Stomach smooth muscle (tissue), 2 donors: ENCODE measurements around the gene ARRDC3.
"Not testable (repeated sequence)": the region's sequence is repeated elsewhere in the genome, so short reads cannot be mapped to it uniquely, and the experiment has no call there.

Source experiments
- H3K27ac ChIP-seq: one replicate; pipeline ENCODE4 v1.7.0; 2013; ENCODE audit warnings: mild to moderate bottlenecking, low read length, inconsistent platforms
- H3K27me3 ChIP-seq, 2 donors: one replicate each; pipeline ENCODE4 v1.7.0; 2013; ENCODE audit warnings: low read length in 2 of 2; ENCODE audit not compliant: insufficient read depth in 2 of 2, control insufficient read depth in 1 of 2
- H3K36me3 ChIP-seq, 2 donors: one replicate each; pipeline ENCODE4 v1.7.0; 2013; ENCODE audit warnings: low read length in 2 of 2; ENCODE audit not compliant: control insufficient read depth in 2 of 2, insufficient read depth in 2 of 2
- H3K4me1 ChIP-seq: one replicate; pipeline ENCODE4 v1.7.0; 2013; ENCODE audit warnings: low read length; ENCODE audit not compliant: control insufficient read depth, insufficient read depth
- H3K4me3 ChIP-seq, 2 donors: one replicate each; pipeline ENCODE4 v1.7.0; 2013; ENCODE audit warnings: low read length in 2 of 2
- H3K9ac ChIP-seq, 2 donors: one replicate each; pipeline ENCODE4 v1.7.0; 2013; ENCODE audit warnings: low read length in 2 of 2, mild to moderate bottlenecking in 1 of 2
- H3K9me3 ChIP-seq, 2 donors: one replicate each; pipeline ENCODE4 v1.7.0; 2013; ENCODE audit warnings: low read length in 2 of 2; ENCODE audit not compliant: control insufficient read depth in 2 of 2
- donor health status: healthy.
- donor health status: Pancreatic carcinoma.

Gene ARRDC3

DNA sequence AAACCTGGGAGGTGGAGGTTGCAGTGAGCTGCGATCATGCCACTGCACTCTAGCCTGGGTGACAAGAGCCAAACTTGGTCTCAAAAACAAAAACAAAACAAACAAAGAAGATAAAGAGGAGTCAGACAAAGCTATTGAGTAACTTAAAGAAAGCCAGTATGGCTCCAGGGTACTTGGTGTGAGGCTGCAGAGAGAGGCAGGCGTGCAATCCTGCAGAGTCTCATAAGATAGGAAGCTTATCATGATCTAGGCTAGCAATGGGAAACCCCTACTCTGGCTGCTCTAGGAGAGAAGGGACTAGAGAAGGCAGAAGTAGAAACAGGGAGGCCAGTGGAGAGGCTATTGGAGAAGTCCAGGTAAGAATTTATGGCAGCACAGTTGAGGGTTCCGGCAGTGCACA lies 42.0 kb downstream of the ARRDC3 start:
- Histone ChIP-seq H3K27me3 (no peaks in the 10 kb centered on the region), H3K27ac (no peak overlapping the region), H3K9me3 (no peaks in the 10 kb centered on the region), H3K36me3 (no peaks in the 10 kb centered on the region), H3K9ac (no peak overlapping the region), H3K4me3 (no peak overlapping the region), H3K4me1 (no peaks in the 10 kb centered on the region)

DNA sequence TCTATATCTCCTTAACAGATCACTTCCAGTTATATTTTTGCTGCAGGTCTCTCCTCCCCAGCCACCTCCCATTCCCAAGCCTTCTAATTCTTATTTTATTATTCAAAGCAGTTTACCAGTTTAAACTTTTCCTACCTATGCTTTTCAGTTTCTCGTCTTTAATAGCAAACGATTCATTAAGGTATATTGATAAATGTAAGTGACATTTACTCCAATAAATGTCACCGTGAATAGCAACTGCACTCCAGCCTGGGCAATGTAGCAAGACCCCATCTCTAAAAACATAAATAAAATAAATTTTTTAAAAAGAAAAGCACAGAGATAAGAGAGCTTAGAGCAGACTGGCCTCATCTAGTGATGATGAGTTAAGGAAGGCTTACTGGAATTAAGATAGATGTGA lies 42.6 kb downstream of the ARRDC3 start:
- Histone ChIP-seq H3K27ac (no peak overlapping the region), H3K4me1 (no peaks in the 10 kb centered on the region), H3K9ac (no peak overlapping the region)

DNA sequence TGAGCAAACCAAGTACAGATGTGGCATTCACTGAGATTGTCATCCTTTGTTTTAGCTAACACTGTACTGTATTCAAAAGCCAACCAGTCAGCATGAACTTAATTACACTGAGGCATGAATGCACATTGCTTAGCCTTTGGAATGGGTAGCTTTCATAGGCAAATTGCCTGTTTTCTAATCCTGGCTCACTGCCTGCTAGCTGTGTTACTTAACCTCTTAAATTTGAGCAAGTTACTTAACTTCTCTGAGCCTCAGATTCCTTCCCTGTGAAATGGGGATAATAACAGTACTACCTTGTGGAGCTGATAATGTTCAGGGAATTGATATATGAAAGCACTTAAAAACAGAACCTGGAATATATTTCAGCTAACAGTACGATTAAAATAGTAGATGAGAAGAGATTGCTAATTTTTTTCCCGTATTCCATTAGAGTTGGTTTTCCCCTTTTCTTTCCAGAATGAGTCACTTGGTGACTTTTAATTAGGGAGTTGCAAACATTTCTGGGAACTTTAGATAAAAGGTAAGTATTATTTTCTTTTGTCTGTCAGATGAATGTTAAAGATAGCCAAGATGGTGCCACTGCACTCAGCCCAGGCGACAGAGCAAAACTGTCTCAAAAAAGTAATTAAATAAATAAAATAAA lies 43.9 kb downstream of the ARRDC3 start:
- H3K27ac ChIP-seq = no peak overlapping the region
- H3K27me3 ChIP-seq = no peaks in the 10 kb centered on the region
- H3K9me3 ChIP-seq = no peaks in the 10 kb centered on the region
- no peaks in the 10 kb centered on the region for H3K36me3 ChIP-seq
- H3K9ac ChIP-seq = no peak overlapping the region
- H3K4me3 ChIP-seq = no peak overlapping the region
- no peaks in the 10 kb centered on the region for H3K4me1 ChIP-seq

More for the DNA sequence above, 42.6 kb downstream of the ARRDC3 start:
- Histone ChIP-seq H3K27me3 (no peaks in the 10 kb centered on the region), H3K9me3 (no peaks in the 10 kb centered on the region), H3K4me3 (no peak overlapping the region), H3K36me3 (no peaks in the 10 kb centered on the region)

DNA sequence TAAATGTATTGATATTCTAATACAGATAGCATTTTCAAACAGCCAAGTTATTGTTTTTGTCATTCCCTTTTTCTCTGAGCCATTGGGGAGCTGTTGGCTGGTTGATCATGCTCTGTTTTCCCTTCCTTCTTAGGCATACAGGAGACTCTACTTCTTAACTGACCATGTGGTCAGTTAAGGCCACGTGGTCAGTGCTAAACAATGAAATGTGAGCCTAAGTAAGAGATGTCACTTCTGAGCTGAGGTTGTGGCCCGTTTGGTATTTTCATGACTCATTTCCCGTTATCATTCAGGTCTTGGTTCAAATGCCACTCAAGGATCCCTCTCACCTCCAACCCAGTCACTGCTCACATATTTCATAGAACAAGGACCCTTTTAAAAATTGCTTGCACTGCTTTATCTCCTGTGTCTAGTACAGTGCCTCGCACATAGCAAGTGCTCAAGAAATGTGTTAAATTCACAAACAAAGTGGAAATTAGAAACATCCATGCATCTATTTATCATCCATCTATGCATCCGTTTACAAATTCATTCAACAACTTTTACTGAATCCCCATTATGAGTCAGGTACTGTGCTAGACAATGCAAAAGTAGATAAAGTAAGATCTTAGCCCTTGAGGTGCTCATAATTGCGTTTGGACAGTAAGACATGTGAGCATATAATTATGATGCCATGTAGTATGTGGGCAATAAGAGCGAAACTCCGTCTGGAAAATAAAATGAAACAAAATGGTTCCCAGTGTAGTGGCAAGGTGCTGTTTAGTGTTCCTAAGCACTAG lies 50.7 kb downstream of the ARRDC3 start:
- H3K4me3 ChIP-seq = no peak overlapping the region
- no peak overlapping the region for H3K9ac ChIP-seq
- H3K9me3 ChIP-seq = no peaks in the 10 kb centered on the region
- H3K4me1 ChIP-seq = peaks cover 5% of the 10 kb centered on the region
- no peaks in the 10 kb centered on the region for H3K36me3 ChIP-seq
- no peaks in the 10 kb centered on the region for H3K27me3 ChIP-seq
- H3K27ac ChIP-seq = no peak overlapping the region

DNA sequence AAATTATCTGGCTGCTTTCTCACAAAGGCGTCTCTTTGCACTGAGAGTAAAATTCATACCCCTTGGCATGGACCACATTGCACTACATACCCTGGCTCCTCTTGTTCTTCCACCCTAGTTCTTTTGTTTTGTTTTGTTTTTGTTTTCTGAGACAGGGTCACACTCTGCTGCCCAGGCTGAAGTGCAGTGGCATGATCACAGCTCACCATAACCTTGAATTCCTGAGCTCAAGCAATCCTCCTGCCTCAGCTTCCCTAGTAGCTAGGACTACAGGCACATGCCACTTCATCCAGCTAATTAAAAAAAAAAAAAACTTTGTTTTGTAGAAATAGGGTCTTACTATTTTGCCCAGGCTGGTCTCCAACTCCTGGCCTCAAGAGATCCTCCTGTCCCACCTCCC lies 51.4 kb downstream of the ARRDC3 start:
- Histone ChIP-seq H3K9me3 (no peaks in the 10 kb centered on the region), H3K27ac (no peak overlapping the region), H3K9ac (no peak overlapping the region), H3K4me1 (peaks cover 5% of the 10 kb centered on the region), H3K36me3 (no peaks in the 10 kb centered on the region), H3K4me3 (no peak overlapping the region), H3K27me3 (no peaks in the 10 kb centered on the region)

DNA sequence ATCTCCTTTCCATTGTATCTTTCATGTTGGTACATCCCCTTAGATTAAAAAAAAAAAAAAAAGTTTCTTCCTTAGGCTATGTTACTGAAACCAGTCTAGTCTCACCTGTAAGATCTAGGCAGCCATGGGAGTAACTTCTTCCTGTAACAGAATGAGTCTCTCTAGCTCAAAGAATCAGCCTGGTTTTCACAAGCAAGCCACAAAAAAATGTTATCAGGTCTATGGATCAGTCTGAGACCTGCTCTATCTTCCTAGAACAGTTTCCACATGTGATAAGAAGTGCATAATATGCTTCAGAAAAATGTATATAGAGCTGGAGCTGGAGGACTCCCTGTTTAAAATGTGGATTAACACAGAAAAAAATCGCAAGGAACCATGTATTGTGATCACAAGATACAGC lies 53.8 kb downstream of the ARRDC3 start:
- no peak overlapping the region for H3K9ac ChIP-seq
- no peak overlapping the region for H3K27ac ChIP-seq
- H3K4me1 ChIP-seq = peaks cover 6% of the 10 kb centered on the region
- no peaks in the 10 kb centered on the region for H3K9me3 ChIP-seq
- no peak overlapping the region for H3K4me3 ChIP-seq
- H3K27me3 ChIP-seq = no peaks in the 10 kb centered on the region
- no peaks in the 10 kb centered on the region for H3K36me3 ChIP-seq

DNA sequence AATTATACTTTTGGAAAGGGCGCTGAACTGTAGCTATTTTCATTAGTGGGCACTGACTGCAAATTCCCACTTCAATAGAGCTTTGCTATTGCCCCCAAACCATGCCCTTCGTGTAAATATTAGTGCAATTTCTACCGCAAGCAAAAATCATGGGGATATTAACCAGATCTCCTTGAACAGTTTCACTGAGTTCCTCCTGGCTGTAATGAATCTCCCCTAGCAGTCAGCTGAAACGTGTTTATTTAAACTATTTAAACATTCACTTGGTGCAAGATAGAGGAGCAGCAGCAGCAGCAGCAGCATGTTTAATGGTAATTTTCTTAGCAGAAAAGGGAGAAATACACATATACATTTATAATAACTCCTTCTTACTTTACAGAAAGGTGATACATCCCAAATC lies 54.4 kb downstream of the ARRDC3 start:
- no peaks in the 10 kb centered on the region for H3K27me3 ChIP-seq
- no peaks in the 10 kb centered on the region for H3K36me3 ChIP-seq
- peaks cover 7% of the 10 kb centered on the region for H3K4me1 ChIP-seq
- H3K27ac ChIP-seq = no peak overlapping the region
- no peak overlapping the region for H3K4me3 ChIP-seq
- H3K9ac ChIP-seq = no peak overlapping the region
- no peaks in the 10 kb centered on the region for H3K9me3 ChIP-seq

DNA sequence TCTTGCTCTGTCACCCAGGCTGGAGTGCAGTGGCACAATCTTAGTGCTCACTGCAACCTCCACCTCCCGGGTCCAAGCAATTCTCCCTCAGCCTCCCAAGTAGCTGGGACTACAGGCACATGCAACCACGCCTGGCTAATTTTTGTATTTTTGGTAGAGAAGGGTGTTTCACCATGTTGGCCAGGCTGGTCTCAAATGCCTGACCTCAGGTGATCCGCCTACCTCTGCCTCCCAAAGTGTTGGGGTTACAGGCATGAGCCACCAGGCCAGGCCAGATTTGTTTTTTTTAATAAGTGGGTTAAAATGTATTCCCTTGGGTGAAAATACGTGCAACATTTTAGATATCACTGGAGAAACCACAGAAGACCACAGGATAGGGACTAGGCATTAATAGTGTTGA lies 60.1 kb downstream of the ARRDC3 start:
- not testable (repeated sequence) for H3K27ac ChIP-seq, H3K27me3 ChIP-seq, H3K4me3 ChIP-seq, H3K36me3 ChIP-seq, H3K4me1 ChIP-seq, H3K9me3 ChIP-seq, H3K9ac ChIP-seq

DNA sequence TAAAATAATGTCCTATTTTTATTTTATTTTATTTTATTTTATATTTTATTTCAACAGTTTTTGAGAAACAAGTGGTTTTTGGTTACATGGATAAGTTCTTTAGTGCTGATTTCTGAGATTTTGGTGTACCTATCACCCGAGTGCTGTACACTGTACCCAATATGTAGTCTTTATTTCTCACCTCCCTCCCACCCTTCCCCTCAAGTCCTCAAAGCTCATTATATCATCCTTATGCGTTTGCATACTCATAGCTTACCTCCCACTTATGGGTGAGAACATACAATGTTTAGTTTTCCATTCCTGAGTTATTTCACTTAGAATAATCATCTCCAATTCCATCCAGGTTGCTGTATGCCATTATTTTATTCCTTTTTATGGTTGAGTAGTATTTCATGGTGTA lies 63.5 kb downstream of the ARRDC3 start:
- Histone ChIP-seq H3K27me3 (no peaks in the 10 kb centered on the region), H3K9ac (no peak overlapping the region), H3K9me3 (no peaks in the 10 kb centered on the region), H3K36me3 (no peaks in the 10 kb centered on the region), H3K4me3 (no peak overlapping the region), H3K4me1 (peaks cover 4% of the 10 kb centered on the region), H3K27ac (no peak overlapping the region)

DNA sequence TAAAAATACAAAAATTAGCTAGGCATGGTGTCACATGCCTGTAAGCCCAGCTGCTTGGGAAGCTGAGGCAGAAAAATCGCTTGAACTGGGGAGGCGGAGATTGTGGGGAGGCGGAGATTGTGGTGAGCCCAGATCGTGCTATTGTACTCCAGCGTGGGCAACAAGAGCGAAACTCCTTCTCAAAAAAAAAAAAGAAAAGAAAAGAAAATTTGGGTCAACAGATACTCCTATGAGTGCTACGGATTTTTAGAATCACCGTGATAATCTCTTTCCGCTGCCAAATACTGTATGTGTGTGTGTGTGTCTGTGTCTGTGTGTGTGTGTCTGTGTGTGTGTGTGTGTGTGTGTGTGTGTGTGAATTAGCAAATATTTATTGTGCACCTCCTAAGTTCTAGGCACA lies 64.4 kb downstream of the ARRDC3 start:
- no peak overlapping the region for H3K9ac ChIP-seq
- no peak overlapping the region for H3K4me3 ChIP-seq
- no peaks in the 10 kb centered on the region for H3K27me3 ChIP-seq
- H3K9me3 ChIP-seq = no peaks in the 10 kb centered on the region
- H3K4me1 ChIP-seq = peaks cover 10% of the 10 kb centered on the region
- no peak overlapping the region for H3K27ac ChIP-seq
- H3K36me3 ChIP-seq = no peaks in the 10 kb centered on the region
